Esophagus squamous epithelium (tissue), 4 donors: ENCODE data around the gene FOXD2.

Experiments used
- POLR2A ChIP-seq, 4 donors: fragments of 450-650 bp; IDR thresholded peaks; one replicate each; pipeline ENCODE4 v1.6.1; 2017; ENCODE audit warnings: antibody characterized with exemption in 4 of 4, mild to moderate bottlenecking in 4 of 4, moderate library complexity in 3 of 4
- TF ChIP-seq, protein P1 (sequence below), 6 experiments: fragments of 450-650 bp in 4 of 6; fragments of 200-600 bp in 2 of 6; sonication (generic) in 2 of 6; IDR thresholded peaks; one replicate each; pipeline ENCODE4 v1.5.1; 2016 to 2019; ENCODE audit warnings: antibody characterized with exemption in 6 of 6, mild to moderate bottlenecking in 4 of 6, moderate library complexity in 4 of 6

DNA sequence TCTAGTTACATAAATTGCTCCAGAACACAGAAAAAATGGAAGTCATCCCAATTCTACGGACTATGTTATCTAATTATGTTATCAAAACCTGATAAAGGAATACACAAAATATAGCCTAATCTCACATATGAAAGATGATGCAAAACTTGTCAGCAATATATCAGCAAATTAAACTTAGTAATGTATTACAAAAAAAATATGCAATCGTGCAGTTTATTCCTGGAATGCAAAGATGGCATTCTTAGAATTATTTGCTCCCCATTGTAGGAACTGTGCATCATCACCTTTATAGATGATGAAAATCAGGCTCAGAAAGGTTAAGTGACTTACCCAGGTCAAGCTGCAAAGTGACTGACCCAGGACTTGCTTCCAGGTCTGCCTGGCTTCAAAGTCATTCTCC is 14.0 kb upstream of the FOXD2 start:
- TF ChIP-seq, protein P1, sequence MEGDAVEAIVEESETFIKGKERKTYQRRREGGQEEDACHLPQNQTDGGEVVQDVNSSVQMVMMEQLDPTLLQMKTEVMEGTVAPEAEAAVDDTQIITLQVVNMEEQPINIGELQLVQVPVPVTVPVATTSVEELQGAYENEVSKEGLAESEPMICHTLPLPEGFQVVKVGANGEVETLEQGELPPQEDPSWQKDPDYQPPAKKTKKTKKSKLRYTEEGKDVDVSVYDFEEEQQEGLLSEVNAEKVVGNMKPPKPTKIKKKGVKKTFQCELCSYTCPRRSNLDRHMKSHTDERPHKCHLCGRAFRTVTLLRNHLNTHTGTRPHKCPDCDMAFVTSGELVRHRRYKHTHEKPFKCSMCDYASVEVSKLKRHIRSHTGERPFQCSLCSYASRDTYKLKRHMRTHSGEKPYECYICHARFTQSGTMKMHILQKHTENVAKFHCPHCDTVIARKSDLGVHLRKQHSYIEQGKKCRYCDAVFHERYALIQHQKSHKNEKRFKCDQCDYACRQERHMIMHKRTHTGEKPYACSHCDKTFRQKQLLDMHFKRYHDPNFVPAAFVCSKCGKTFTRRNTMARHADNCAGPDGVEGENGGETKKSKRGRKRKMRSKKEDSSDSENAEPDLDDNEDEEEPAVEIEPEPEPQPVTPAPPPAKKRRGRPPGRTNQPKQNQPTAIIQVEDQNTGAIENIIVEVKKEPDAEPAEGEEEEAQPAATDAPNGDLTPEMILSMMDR (IDR thresholded peaks at IDR 0.05), result no peak
- no peak for TF ChIP-seq POLR2A (IDR thresholded peaks at IDR 0.05)
